ENCODE measurements around the gene HCAR2.
"Not testable (repeated sequence)": the region's sequence is repeated elsewhere in the genome, so short reads cannot be mapped to it uniquely, and the experiment has no call there.

HCAR2 gene

GRCh38 chr12:122702890-122703611 lies at the start of gene HCAR2:
TSS of gene HCAR2 (minus strand) at chr12:122703357. CDS start at chr12:122703283, 74 bp downstream.
- DNase-seq (ENCODE audit: low read depth), result not testable (repeated sequence)

- peak; percentile 99 for DNase-seq (ENCODE audit: low read depth)
Observed at GRCh38 chr12:122752464-122753318, 49.5 kb upstream of the HCAR2 start, which contains the start of gene DENR. TSS of gene DENR (plus strand) at chr12:122752824. CDS start at chr12:122753702, 878 bp downstream.

- DNase-seq (ENCODE audit: low read depth), result not testable (repeated sequence)
Observed at GRCh38 chr12:122750781-122751515, 47.8 kb upstream of the HCAR2 start.

GRCh38 chr12:122749569-122750332 lies 46.6 kb upstream of the HCAR2 start:
- no peak for DNase-seq (ENCODE audit: low read depth)

- no peak for DNase-seq (ENCODE audit: low read depth)
Observed at GRCh38 chr12:122747224-122748135, 44.3 kb upstream of the HCAR2 start.

- DNase-seq (ENCODE audit: low read depth), result no peak
Observed at GRCh38 chr12:122743895-122744525, 40.9 kb upstream of the HCAR2 start.

- DNase-seq (ENCODE audit: low read depth), result no peak
Observed at GRCh38 chr12:122740351-122740750, 37.2 kb upstream of the HCAR2 start.

- no peak for DNase-seq (ENCODE audit: low read depth)
Observed at GRCh38 chr12:122738571-122738970, 35.4 kb upstream of the HCAR2 start.

GRCh38 chr12:122732611-122733010 lies 29.5 kb upstream of the HCAR2 start:
- no peak for DNase-seq (ENCODE audit: low read depth)

- DNase-seq (ENCODE audit: low read depth), result no peak
Observed at GRCh38 chr12:122732170-122732569, 29.0 kb upstream of the HCAR2 start.

GRCh38 chr12:122730215-122731014 lies 27.3 kb upstream of the HCAR2 start, which contains the start of gene HCAR1:
TSS of gene HCAR1 (minus strand) at chr12:122730844. CDS start at chr12:122730339, 505 bp downstream.
- DNase-seq (ENCODE audit: low read depth), result no peak

- DNase-seq (ENCODE audit: low read depth), result no peak
Observed at GRCh38 chr12:122729583-122730214, 26.5 kb upstream of the HCAR2 start.

GRCh38 chr12:122726080-122726558 lies 23.0 kb upstream of the HCAR2 start:
- no peak for DNase-seq (ENCODE audit: low read depth)

GRCh38 chr12:122725452-122726079 lies 22.4 kb upstream of the HCAR2 start:
- no peak for DNase-seq (ENCODE audit: low read depth)

- no peak for DNase-seq (ENCODE audit: low read depth)
Observed at GRCh38 chr12:122724641-122725243, 21.6 kb upstream of the HCAR2 start.

- no peak for DNase-seq (ENCODE audit: low read depth)
Observed at GRCh38 chr12:122722387-122722786, 19.2 kb upstream of the HCAR2 start.

GRCh38 chr12:122721057-122721545 lies 17.9 kb upstream of the HCAR2 start:
- no peak for DNase-seq (ENCODE audit: low read depth)
